HG03354 (cell line): ENCODE measurements around the gene PLEKHG3.

Experiments
- ATAC-seq: cut with Tn5 transposase; IDR thresholded peaks from one replicate; pipeline ENCODE4 v1.9.1; 2021; ENCODE audit warnings: mild to moderate bottlenecking; ENCODE audit not compliant: unreplicated experiment, poor library complexity, severe bottlenecking

The PLEKHG3 gene

GRCh38 chr14:64795921-64796320 is 91.7 kb downstream of the PLEKHG3 start:
- no peak for ATAC-seq

DNA sequence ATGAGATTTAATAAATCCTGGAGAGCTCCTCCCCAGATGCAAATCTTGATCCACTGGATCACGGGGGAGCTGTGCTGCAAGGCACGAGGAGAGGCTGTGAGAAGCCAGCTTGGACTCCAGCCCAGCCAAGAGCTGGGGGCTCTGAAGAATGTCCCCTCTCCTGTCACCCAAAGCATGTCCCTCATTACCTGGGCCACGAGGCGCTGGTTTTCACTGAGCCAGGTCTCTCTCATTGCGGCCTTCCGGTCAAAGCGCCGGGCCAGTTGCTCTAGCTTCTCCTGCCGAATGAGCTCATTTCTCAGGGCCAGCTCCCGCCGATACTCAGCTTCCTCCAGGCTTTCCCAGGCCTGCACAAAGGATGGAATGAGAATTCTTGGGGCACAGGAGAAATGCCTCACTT is 92.1 kb downstream of the PLEKHG3 start:
- ATAC-seq, result no peak

DNA sequence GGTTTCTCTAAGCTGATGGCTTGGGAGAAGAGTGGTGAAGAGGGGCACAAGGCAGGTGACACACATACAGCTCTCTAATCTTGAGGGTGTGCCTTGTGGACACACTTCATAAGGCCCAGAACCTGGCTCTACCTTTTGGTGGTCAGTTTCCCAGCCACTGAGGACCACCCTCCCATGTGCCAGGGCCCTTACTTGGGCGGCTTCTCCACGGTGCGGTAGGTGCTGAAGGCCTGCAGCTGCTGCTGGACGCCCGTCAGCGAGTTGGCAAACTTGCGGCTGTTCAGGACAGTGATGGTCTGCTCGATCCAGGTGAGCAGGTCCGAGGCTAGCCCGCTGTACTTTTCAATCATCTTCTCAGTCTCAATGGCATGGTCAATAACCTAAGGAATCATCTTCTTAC is 95.3 kb downstream of the PLEKHG3 start:
- no peak for ATAC-seq
